Measurements from ENCODE around the gene BNIP5.

- no peak for TF ChIP-seq CTCF (IDR thresholded peaks at IDR 0.05)
- TF ChIP-seq POLR2A (IDR thresholded peaks at IDR 0.05): no peak
- no peak for TF ChIP-seq POLR2AphosphoS5 (IDR thresholded peaks at IDR 0.05)
- no peak for TF ChIP-seq EP300 (IDR thresholded peaks at IDR 0.05)
Measured at GRCh38 chr6:36319436-36319762, 17.3 kb downstream of the BNIP5 start.

Data from stomach (tissue), 4 donors.